Kidney capillary endothelial cell (primary cell): ENCODE data around the gene C21orf91.

ENCODE experiments used
- DNase-seq: peaks from one replicate; pipeline ENCODE4 v3.0.0-alpha.2; 2018; ENCODE audit warnings: low spot score

The C21orf91 gene

DNA sequence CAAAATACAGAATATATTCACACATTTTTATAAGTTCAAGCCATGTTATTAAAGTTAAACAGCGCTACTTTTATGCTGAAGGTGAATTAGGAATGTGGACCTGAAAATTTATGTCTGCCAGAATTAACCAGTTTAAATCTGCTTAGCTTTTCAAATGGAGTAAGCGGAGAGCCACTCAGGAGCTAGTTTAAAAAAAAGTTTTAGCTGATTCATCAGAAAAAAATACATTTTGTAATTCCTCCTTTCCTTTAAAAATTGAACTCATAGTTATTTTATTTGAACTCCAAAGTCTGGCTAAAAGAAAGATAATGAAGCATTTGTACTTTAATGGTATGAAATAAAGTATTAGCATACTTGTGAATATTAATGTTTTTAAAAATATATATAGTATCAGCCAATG is 21.2 kb downstream of the C21orf91 start:
- DNase-seq: no peak

DNA sequence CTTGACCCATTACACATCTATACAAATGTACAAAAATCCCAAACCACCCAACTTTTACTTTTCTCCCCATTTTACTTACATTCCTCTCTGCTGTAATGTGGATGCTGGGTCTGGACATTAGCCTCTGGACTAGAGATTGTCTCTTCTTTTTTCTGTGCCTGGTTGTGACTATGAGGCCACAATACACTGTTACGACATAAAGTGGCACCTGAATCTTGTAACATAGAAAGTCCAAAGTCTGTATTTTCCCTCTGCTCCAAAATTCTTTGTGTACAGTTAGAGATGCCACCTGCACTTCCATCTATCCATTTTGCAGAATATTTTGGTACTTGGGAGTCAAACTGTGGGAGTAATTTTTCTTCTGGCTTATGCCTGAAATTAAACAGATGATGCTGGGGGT is 22.7 kb downstream of the C21orf91 start:
- DNase-seq: no peak

DNA sequence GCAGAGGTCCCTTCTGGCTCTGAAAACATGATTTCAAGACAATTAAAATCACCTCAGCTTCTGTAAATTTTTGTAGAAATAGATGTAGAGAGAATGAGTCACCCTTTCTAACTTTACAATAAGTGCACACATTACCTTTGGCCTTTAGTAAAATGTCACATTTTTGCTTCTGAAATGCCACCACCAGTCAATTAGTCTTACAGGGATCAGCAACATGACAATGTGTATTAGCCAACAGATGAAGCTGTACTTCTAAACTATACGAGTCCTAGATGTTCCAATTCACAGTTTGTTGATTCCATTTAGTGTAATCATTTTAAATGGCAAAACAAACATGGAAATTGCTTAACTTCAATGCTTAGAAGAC is 23.1 kb downstream of the C21orf91 start:
- DNase-seq: no peak

DNA sequence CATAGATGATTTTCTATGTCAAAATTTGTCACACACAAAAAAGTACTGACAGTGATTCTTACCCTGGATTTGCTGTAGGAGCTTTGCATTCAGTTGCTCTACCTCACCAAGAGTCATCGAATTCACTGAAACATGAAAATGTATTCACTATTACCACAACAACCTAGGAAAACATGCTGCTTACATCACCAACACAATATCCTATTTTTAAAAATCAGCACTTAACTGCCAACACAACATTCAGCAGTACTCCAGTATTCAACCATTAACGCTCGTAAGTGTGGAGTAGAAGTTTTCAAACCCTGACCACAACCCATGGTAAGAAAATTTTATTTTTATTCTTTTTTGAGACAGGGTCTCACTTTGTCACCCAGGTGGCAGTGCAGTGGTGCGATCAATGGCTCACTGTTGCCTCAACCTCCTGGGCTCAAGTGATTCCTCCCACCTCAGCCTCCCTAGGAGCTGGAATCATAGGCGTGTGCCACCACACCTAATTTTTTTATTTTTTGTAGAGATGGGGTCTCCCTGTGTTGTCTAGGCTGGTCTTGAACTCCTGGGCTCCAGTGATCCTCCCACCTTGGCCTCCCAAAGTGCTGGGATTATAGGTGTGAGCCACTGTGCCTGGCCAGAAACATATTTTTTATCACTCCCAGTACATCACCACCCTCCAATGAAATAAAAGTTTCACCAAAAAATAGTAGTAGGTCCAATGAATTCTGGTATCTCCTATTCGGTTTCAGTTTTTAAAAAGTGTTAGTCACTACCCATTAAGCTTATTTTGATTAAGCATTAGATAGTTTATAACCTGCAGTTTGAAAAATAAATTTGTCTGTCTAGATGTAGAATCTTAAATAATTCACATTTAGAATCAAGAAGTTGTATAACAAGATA is 23.8 kb downstream of the C21orf91 start:
- no peak for DNase-seq

DNA sequence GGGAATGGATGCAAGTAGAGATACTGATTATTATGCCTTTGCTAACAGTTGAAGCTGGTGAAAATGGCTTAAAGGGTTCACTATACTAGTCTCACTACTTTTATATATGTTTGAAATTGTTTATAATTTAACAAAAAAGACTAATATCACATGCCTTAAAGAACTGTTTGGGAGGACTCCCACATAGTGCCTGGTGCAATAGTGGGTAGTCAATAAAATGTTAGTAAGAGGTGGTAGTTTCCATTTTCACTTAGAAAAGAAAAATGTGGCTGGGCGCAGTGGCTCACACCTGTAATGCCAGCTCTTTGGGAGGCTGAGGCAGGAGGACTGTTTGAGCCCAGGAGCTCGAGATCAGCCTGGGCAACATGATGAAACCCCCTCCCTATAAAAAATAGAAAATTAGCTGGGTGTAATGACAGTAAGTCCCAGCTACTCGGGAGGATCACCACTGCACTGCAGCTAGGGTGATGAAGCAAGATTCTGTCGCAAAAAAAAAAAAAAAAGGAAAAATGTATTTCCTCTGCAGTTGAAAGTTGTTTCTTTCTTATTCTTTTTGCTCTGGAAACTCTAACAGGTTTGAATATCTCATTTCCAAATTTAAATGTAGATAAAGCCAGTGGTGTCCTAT is 24.5 kb downstream of the C21orf91 start:
- DNase-seq: no peak

DNA sequence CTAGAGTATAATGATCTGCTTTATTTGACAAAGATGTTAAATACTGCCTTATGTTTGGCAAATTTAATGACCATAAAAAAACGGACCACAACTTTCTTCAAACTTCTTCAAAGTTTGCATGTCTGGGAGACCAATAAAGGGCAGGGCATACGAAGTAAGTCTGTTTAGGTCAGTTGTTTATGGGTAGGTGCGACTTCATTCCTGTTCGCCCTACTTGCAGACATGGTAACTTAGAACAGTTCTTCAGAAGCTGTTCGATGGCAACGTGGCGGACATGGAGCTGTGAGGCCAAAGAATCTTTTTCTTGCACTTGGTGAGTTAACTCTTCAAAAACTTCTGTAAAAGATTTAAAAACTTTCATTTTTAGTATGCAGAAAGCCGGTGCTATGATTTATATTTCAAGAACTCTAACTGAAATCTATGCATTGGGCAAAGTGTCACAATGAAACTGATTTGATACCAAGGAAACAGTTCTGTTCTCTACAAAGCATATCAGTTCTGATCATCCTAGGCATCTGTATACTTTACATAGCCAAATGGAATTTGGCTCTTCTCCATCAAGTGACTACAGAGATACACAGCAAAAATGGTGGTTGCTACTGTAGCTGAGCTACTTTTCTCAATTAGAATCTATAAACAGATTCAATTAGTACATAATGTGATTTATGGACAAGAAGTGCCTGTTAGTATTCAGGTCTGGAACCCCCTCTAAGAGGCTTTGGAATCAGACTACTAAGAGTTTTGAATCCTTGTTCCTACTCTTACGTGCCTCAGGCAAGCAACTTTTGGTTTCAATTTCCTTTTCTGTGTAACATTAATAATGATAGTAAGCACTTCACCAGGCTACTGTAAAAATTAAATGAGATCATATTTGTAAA is 25.7 kb downstream of the C21orf91 start:
- no peak for DNase-seq

DNA sequence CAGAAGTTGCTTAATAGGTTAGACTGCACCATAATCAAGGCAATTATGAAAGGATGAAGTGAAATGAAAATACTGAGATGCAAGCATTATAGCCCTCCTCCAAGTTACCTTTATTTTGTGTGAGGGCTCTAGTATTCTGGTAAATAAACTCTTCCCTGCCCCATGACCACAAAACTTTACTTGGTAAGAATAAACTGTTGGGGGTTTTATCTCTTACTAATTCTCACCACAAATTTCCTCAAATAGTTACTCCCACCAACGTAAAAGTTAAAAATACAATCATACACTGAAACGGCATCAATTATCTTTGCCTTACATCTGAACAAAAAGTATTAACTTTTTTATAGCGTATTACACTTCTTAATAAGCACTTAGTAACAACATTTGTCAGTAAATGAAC is 29.5 kb downstream of the C21orf91 start:
- DNase-seq: no peak

DNA sequence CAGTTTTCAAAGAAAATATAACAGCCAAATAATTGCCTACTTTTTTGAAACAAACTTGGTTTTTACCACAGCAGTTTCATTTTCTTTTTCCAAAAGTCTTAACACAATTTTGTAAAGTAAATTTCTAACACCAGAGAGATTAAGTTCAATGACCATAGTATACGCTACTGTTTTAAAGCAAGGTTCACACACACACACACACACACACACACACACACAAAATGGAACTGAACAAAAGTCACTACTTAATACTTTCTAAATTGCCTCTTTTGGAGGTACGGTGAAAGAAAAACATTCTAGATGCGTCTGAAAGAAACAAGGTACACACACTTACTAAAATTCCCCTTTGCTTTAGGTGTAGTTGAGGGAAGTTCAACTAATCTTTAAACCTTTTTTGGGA is 30.1 kb downstream of the C21orf91 start:
- no peak for DNase-seq

DNA sequence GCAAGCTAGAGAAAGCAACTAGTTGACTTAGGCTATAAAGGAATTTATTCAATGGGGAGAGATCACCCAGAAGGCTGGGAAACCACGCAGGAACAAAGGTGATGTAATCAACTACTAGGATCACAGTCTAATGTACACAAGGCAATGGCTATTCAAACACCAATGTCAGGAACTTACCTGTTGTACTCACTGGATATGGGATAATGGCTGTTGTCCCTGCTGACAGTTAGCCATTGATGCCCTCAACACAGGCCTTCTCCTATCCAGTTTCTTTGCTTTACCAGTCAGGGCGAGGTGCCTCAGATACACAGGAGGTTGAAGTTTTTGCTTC is 32.3 kb downstream of the C21orf91 start:
- no peak for DNase-seq

DNA sequence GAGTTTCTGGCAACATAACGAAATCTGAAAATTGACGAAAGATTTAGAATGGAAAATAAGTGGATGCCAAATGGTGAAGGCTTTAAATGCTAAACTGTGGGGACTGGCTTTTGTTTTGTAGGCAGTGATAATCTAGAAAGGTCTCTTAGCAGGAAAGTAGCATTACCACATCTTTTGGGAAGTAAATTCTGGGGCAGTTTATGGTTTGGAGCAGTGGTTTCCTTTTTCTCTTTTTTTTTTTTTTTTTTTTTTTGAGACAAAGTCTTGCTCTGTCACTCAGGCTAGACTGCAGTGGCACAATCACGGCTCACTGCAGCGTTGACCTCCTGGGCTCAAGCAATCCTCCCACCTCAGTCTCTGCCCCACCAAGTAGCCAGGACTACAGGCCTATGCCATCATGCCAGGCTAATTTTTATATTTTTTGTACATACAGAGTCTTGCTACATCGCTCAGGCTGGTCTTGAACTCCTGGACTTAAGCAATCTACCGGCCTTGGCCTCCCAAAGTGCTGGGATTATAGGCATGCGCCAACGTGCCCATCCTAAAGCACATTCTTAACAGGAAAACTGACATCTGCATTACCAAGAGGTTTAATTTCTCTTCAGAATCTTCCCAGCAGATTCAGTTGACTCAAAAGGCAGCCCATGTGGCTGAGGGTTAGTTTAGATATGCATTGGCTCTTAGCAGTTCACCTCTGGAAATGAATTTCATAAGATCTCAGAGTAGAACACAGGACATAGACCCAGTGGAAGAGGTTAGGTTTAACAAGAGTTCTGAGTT is 32.9 kb downstream of the C21orf91 start:
- no peak for DNase-seq

DNA sequence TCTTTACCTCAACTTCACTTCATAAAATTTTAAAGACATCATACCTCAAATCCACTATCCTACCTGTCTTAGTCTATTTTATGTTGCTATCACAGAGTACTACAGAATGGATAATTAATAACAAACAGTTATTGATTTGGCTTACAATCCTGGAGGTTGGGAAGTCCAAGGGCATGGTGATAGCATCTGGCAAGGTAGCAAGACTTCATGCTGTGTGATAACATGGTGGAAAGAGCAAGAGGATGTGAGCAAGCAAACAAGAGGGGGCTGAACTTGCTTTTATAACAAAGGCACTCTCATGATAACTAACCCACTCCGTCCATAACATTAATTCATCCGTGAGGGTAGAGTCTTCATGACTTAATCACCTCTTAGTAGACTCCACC is 33.8 kb downstream of the C21orf91 start:
- no peak for DNase-seq

DNA sequence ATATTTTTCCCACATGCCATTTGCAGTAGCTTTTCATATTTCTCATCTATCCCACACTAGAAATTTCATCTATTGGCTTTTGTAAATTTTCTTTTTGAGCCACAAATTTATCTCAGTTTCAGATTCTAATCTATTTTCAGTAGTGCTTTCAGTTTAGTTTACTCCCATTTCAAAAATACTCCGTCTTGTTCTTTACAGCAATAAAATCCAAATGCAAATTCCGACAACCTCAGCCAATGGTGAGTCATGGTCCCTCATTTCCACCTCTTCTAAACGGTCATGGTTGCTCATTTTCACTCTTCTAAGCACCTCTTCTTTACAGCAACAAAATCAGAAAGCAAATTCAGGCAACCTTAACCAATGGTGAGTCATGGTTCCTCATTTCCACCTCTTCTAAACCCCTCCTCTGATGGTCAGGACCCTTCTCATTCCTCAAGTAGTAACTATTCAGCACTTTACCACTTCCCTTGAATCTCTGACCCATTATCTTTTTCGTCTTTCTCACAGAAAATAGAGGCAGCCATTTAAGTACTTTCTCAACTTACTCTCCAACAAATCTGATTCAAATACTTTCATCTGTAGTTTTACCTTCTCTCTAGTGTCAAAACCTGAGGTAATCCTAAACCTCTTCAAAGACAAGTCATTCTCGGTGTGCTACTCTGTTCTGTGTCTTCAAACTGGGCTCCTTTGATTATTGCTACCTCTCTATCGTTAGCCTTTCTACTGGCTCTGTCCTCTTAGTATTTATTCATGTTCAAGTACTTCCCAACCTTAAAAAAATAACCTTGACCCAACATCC is 34.4 kb downstream of the C21orf91 start:
- no peak for DNase-seq

DNA sequence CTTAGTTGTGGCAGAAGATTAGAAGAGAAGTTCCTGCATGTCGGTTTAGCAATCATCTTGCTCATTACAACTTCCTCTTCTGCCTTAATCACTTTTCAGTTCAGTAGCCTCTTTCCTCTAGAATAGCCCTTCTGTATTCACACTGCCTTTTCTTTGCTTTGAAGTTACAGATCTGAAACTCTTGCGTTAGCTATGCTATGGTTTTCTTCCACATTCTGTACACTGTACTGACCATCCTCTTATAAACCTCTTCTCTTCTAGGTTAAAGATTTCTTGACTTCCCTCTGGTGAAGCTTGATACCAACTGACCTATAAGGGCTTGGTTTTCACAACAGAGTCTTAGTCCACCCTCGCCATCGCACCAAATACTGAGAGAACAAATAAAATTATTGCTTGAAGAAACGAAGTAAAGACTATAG is 35.0 kb downstream of the C21orf91 start:
- DNase-seq: no peak

DNA sequence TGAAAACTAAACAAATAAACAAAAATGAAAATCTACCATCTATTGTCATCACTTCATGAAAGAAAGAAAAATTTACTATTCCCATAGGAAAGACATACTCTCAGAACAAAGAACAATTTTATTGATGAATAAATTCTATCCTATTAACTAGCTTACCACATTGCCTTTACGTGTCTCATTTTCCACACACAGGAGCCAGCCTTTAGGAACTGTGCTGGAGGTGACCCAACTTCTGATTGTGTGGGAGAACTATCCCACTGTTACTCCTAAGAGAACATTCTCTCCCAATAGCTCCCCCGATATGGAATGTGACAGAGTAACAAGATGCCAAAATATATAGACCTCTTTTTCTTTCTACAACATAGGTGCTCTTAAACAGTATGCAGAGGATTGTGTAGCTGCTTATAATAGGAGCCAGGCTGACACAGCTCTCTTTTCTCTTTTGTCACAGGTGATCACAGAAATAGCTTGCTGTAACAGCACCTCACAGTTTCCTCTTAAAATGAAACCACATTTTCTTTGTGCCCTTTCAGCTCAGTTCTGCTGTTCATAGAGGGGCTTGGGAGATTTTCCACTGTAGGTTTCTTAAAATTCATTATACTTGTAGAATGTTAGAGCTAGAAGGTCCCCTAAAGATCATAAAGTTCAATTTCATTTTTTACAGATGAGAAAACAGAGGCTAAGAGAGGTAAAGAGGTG is 35.5 kb downstream of the C21orf91 start:
- no peak for DNase-seq

DNA sequence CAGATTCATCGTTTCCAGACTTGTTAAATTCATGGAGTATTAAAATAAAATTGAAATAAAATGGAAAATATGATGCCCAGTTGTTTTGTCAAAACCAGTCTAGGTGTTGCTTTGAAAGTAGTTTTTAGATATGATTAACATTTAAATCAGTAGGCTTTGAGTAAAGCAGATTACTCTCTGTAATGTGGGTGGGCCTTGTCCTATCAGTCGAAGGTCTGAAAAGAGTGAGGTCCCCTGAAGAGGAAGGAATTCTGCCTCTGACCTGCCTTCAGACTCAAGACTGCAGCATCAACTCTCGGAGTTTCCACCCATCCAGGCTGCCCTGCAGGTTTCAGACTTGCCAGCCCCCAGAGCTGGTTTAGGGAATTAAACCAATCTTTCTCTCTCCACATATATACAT is 36.2 kb downstream of the C21orf91 start:
- no peak for DNase-seq

DNA sequence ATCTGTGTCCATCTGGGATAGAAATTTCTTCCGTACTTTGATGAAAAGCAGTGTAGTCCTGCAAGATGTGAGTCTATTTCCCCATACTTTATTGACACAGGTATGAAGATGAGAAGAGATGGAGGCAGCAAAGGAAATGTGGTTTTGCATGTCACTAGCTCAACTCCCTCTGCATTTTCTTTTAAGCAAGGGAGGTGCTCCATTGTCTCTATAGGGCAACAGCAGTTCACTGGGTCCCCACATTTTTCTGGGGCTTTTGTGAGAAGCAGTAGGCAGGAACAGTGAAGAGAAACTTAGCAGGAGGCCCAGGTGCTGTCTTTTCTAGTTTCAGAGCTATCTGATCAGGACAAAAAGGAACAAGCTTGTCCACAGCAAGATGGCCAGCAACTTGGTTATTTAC is 37.1 kb downstream of the C21orf91 start:
- DNase-seq: no peak

DNA sequence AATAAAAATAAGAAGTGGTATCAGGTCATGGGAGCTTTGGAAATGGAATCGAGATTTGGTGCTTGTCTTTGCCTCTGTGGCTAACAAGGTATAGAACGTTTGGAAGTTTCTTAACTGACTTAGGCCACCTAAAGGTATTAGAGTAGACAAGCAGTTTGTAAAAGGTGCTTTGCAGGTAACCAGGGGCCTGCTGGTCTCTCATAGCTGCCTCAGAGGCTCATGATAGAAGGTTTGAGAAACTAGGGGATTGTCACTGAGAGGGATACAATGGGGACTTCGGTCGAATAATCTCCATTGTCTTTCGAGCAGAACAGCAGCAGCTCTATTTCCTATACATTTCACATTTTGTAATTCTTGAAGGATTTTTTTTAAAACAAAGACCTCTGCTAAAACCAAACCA is 37.6 kb downstream of the C21orf91 start:
- no peak for DNase-seq

DNA sequence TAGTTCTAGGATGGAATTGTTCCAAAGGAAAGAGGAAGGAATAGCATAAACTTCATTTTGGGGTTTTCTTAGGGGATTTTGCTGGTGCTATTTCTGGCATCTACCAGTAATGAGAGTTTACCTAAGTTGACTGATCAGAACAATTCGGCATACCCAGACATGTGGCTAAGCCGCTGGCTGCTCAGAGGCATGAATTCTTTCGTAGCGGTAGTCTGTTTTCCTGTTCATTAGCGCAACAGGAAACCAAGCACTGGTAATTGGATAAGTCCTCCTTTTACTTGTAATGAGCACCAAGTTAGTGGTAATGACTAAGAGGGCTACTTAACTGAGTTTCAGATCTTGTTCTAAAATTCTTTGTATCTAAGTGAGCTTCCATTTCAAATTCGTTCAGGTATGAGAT is 38.6 kb downstream of the C21orf91 start:
- no peak for DNase-seq

DNA sequence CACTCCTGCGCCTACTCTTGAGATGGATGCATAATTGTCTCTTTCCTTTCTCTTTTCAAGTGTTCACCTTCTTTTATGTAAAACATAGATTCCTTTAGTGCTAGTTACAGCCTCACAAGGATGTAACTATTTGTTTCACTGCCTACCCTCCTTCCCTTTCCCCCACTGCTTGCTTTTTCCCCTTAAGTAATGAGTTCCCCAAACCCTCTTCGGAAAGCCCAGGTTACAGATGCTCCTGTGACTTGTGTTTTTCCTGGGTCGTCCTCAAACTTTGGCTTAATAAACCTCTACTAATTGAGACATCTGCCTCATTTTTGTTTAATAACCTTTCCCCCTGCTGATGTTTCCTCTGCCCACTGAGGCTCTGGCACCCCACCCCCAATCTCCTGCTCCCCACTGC is 39.2 kb downstream of the C21orf91 start:
- no peak for DNase-seq

DNA sequence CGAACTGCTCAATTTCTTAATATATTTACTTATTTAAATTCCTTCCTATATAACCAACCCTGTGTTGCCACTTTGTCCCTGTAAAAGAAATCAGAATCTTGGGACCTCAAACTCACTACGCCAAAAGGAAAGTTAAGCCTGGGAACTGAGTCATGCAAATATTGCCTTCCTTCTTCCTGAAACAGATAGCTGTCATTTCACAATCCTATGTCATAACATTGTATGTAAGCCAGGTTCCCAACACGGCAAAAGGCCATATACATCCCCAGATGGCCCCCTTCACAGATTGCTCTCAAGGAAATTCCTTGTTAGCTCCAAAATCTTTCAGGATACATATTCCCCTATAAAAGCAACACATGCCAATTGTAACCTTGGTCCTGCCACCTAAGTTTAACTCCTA is 39.7 kb downstream of the C21orf91 start:
- no peak for DNase-seq
